H7 (cell line): ENCODE data around the gene IKZF3. TPM values are rescaled to one million over a fixed set of nuclear protein-coding genes. Genes with fewer than 3 reads are reported as not detected.
"Not testable (repeated sequence)": the region's sequence is repeated elsewhere in the genome, so short reads cannot be mapped to it uniquely, and the experiment has no call there.

ENCODE experiments used
- DNase-seq: peaks from one replicate; pipeline ENCODE4 v3.0.0; 2012
- H3K27me3 ChIP-seq: 2 replicates; pipeline ENCODE4 v1.6.0; 2011; ENCODE audit warnings: mild to moderate bottlenecking, low read length; ENCODE audit not compliant: control insufficient read depth, insufficient read depth
- H3K36me3 ChIP-seq: replicated peaks from 2 replicates; pipeline ENCODE4 v1.5.1; 2011; ENCODE audit warnings: low read length; ENCODE audit not compliant: control insufficient read depth, insufficient read depth
- H3K4me3 ChIP-seq: 2 replicates; pipeline ENCODE4 v1.5.1; 2011; ENCODE audit warnings: low read depth, mild to moderate bottlenecking, control low read depth, low read length, moderate library complexity; ENCODE audit not compliant: insufficient read depth
- total RNA-seq: library from RNA; depleted of rRNA; stranded (reverse); fragments of >200 nt; shearing (Covaris generic); gene quantifications from 2 replicates; pipeline ENCODE4 v1.2.3, GENCODE V29; 2014; rRNA removed

Gene IKZF3
- total RNA-seq, 1 experiment from 2014 or later: 0.10 TPM

GRCh38 chr17:39711071-39711470, 153.0 kb downstream of the IKZF3 start:
- H3K36me3 ChIP-seq: peaks cover 36% of the 10 kb centered on the region
- DNase-seq, H3K27me3 ChIP-seq, H3K4me3 ChIP-seq: not testable (repeated sequence)

- no peak for DNase-seq
- Histone ChIP-seq H3K27me3 (no peaks in the 10 kb centered on the region), H3K36me3 (peaks cover 30% of the 10 kb centered on the region), H3K4me3 (no peak overlapping the region)
These were observed 153.8 kb downstream of the IKZF3 start for GRCh38 chr17:39709998-39710964.

GRCh38 chr17:39709319-39709997, 154.7 kb downstream of the IKZF3 start:
- Histone ChIP-seq H3K4me3 (no peak overlapping the region), H3K27me3 (no peaks in the 10 kb centered on the region), H3K36me3 (peaks cover 29% of the 10 kb centered on the region)
- no peak for DNase-seq

Other genes starting within 250 kb of the IKZF3 start
- 8.3 and 11.8 TPM in 2 replicates for gene PPP1R1B, start 237.4 kb downstream of the IKZF3 start, total RNA-seq
- 55.6 and 66.3 TPM in 2 replicates for gene STARD3, start 227.2 kb downstream of the IKZF3 start, total RNA-seq
- 0.69 and 2.7 TPM in 2 replicates for gene TCAP, start 199.0 kb downstream of the IKZF3 start, total RNA-seq
- 2.4 and 4.0 TPM in 2 replicates for gene PNMT, start 195.9 kb downstream of the IKZF3 start, total RNA-seq
- 15.9 and 17.6 TPM in 2 replicates for gene PGAP3, start 176.3 kb downstream of the IKZF3 start, total RNA-seq
- 186 and 207 TPM in 2 replicates for gene ERBB2, start 164.2 kb downstream of the IKZF3 start, total RNA-seq
- gene MIEN1, start 133.8 kb downstream of the IKZF3 start, total RNA-seq: 47.7 and 56.1 TPM in 2 replicates
- gene GRB7, start 126.4 kb downstream of the IKZF3 start, total RNA-seq: 34.3 and 61.6 TPM in 2 replicates
- not detected in 2 replicates for gene ZPBP2, start 3.9 kb upstream of the IKZF3 start, total RNA-seq
- 3.3 and 6.0 TPM in 2 replicates for gene GSDMB, start 54.3 kb upstream of the IKZF3 start, total RNA-seq
- gene ORMDL3, start 63.3 kb upstream of the IKZF3 start, total RNA-seq: 33.3 and 39.7 TPM in 2 replicates
- not detected in 2 replicates for gene LRRC3C, start 63.4 kb upstream of the IKZF3 start, total RNA-seq
- gene GSDMA, start 98.7 kb upstream of the IKZF3 start, total RNA-seq: not detected in 2 replicates
- gene PSMD3, start 116.5 kb upstream of the IKZF3 start, total RNA-seq: 243 and 325 TPM in 2 replicates
- gene CSF3, start 151.1 kb upstream of the IKZF3 start, total RNA-seq: 0.28 TPM in 1 of 2 replicates, not detected in the other
- 85.6 and 99.9 TPM in 2 replicates for gene MED24, start 190.1 kb upstream of the IKZF3 start, total RNA-seq
- 13.2 and 15.2 TPM in 2 replicates for gene THRA, start 198.7 kb upstream of the IKZF3 start, total RNA-seq
- gene NR1D1, start 236.3 kb upstream of the IKZF3 start, total RNA-seq: 1.8 and 3.4 TPM in 2 replicates